NOMO-1 treated with dmso at 0.1 percent for 144 hours (cell line): ENCODE results near the gene WNT9B.
"Not testable (repeated sequence)": the region's sequence is repeated elsewhere in the genome, so short reads cannot be mapped to it uniquely, and the experiment has no call there.

Experiments used
- DNase-seq: peaks from one replicate; lab custom pipeline; 2025; ENCODE audit not compliant: unreplicated experiment; lab: John Stamatoyannopoulos, UW

The WNT9B gene

GRCh38 chr17:46903762-46904672 lies 52.6 kb downstream of the WNT9B start:
- no peak for DNase-seq

GRCh38 chr17:46908068-46908737 lies 56.8 kb downstream of the WNT9B start:
- no peak for DNase-seq

- no peak for DNase-seq
These were observed 59.0 kb downstream of the WNT9B start for GRCh38 chr17:46910179-46910927.

GRCh38 chr17:46911311-46911710 lies 59.9 kb downstream of the WNT9B start:
- DNase-seq, result no peak

- DNase-seq, result no peak
These were observed 64.2 kb downstream of the WNT9B start for GRCh38 chr17:46915596-46915995.

GRCh38 chr17:46916211-46916610 lies 64.8 kb downstream of the WNT9B start:
- DNase-seq, result no peak

- no peak for DNase-seq
These were observed 65.2 kb downstream of the WNT9B start for GRCh38 chr17:46916623-46917022.

- DNase-seq, result no peak
These were observed 65.7 kb downstream of the WNT9B start for GRCh38 chr17:46917041-46917440.

GRCh38 chr17:46917516-46917915 lies 66.1 kb downstream of the WNT9B start:
- no peak for DNase-seq

- DNase-seq, result not testable (repeated sequence)
These were observed 70.6 kb downstream of the WNT9B start for GRCh38 chr17:46921962-46922361.

- DNase-seq, result no peak
These were observed 71.1 kb downstream of the WNT9B start for GRCh38 chr17:46922487-46922803.

GRCh38 chr17:46922804-46923635 lies 71.6 kb downstream of the WNT9B start, which contains the start of gene GOSR2:
Gene GOSR2 (plus strand): TSS chr17:46923160. CDS start chr17:46923193, 33 bp downstream.
- DNase-seq, result peak; percentile 93

GRCh38 chr17:46925185-46925868 lies 73.9 kb downstream of the WNT9B start:
- DNase-seq, result no peak

GRCh38 chr17:46928467-46929261 lies 77.3 kb downstream of the WNT9B start:
- DNase-seq, result no peak

GRCh38 chr17:46929413-46929812 lies 78.0 kb downstream of the WNT9B start:
- no peak for DNase-seq

GRCh38 chr17:46930051-46930450 lies 78.7 kb downstream of the WNT9B start:
- no peak for DNase-seq

GRCh38 chr17:46931596-46931995 lies 80.2 kb downstream of the WNT9B start:
- DNase-seq, result no peak

- no peak for DNase-seq
These were observed 84.4 kb downstream of the WNT9B start for GRCh38 chr17:46935658-46936266.
